ENCODE measurements around the gene FGF21.
A peak's percentile ranks its signal among the peaks of the same experiment; 100 is the strongest.

Gene FGF21

DNA sequence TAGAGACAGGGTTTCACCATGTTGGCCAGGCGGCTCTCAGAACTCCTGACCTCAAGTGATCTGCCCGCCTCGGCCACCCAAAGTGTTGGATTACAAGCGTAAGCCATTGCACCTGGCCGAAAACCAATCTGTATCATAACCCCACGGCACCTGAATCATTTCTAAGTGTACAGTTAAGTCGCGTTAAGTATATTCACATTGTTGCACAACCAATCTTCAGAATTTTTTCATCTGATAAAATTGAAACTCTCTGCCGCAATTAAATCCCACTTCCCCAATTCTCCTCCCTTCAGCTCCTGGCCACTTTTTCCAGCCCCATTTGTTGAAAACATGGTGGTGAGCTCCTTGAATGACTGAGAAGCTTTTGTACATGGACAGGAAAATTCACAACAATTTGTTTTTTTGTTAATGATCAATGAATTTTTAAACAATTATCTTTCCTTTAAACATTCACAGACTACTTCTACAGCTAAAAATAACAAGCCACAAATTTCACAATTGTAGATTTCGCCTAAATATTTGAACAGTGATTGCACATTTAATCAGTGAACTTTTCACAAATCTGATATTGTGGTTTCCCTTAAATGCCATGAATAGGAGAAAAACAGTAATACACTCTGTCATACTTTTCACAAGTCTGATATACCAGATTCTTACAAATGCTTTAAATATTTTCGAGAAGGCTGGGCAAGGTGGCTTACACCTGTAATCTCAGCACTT lies 13.8 kb downstream of the FGF21 start:
- DNase-seq (ENCODE audit: low read depth), result no peak
- no peak overlapping the region for H3K4me3 ChIP-seq (ENCODE audit: low read length)
- TF ChIP-seq, protein P1, sequence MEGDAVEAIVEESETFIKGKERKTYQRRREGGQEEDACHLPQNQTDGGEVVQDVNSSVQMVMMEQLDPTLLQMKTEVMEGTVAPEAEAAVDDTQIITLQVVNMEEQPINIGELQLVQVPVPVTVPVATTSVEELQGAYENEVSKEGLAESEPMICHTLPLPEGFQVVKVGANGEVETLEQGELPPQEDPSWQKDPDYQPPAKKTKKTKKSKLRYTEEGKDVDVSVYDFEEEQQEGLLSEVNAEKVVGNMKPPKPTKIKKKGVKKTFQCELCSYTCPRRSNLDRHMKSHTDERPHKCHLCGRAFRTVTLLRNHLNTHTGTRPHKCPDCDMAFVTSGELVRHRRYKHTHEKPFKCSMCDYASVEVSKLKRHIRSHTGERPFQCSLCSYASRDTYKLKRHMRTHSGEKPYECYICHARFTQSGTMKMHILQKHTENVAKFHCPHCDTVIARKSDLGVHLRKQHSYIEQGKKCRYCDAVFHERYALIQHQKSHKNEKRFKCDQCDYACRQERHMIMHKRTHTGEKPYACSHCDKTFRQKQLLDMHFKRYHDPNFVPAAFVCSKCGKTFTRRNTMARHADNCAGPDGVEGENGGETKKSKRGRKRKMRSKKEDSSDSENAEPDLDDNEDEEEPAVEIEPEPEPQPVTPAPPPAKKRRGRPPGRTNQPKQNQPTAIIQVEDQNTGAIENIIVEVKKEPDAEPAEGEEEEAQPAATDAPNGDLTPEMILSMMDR (IDR thresholded peaks at IDR 0.05; ENCODE audit: insufficient read depth, low read depth, low read length, missing control alignments), result no peak

DNA sequence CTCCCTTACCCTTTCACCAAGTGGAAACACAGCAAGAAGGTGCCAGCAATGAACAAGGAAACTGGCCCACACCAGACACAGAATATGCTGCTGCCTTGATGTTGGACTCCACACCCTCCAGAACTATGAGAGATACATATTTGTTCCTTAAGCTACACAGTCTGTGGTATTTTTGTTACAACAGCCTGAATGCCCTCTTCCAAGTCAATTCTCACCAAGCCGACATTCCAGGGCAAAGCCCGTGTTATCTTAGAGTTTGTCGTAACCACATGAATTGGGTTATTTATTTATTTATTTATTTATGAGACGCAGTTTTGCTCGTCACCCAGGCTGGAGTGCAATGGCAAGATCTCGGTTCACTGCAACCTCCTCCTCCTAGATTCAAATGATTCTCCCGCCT lies 14.9 kb downstream of the FGF21 start:
- TF ChIP-seq, protein P1 (IDR thresholded peaks at IDR 0.05; ENCODE audit: insufficient read depth, low read depth, low read length, missing control alignments), result no peak

DNA sequence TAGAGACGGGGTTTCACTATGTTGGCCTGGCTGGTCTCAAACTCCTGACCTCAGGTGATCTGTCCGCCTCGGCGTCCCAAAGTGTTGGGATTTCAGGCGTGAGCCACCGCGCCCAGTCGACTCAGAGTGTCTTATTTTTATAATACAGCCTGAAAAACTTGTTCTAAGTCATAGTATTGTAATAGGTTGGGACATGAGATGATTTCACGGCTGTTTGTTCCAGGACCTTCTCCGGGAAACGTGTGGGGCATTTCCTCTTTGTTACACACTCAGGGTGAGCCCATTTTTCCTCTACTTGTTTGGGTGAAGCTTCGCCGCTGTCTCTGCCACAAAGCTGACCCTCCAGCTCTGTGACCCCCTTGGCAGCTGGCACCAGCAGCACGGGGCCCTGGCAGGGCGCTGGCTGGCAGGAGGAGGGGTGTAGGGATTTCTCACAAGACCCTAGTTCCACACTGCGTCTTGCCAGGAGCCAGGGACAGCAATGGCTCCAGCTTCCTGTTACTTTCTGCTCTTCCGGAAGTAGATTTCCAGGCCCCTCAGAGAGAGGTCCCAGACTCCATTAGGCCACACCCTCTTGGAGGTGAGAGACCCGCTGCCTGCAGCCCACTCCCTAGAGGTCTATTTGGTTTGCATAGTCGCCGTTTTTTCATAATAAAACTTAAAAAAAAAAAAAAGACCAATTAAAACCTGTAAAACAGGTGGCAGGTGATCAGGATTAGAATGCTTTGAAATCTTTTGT lies 15.6 kb downstream of the FGF21 start:
- TF ChIP-seq, protein P1 (IDR thresholded peaks at IDR 0.05; ENCODE audit: insufficient read depth, low read depth, low read length, missing control alignments), result no peak
- H3K4me3 ChIP-seq (ENCODE audit: low read length), result no peak overlapping the region
- DNase-seq (ENCODE audit: low read depth), result peak; percentile 82

More for the DNA sequence above, 14.9 kb downstream of the FGF21 start:
- H3K4me3 ChIP-seq (ENCODE audit: low read length), result no peak overlapping the region
- DNase-seq (ENCODE audit: low read depth), result peak; percentile 73

DNA sequence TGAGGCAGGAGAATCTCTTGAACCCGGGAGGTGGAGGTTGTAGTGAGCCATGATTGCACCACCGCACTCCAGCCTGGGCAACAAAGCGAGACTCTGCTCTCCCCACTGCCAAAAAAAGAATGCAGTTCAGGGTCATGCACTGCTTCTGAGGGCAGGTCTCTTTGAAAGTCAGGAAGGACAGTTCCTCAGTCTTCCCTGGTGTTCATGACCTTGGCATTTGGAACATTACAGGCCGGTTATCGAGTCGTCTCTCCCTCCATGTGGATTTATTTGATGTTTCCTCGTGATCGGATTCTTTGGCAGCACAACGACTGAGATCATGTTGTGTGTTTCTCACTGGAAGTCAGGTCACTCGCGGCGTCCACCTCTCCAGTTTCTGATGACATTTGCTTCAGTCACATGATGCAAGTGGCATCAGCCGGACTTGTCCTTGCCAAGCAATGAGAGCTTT lies 17.2 kb downstream of the FGF21 start:
- H3K4me3 ChIP-seq (ENCODE audit: low read length), result no peak overlapping the region
- DNase-seq (ENCODE audit: low read depth), result no peak
- TF ChIP-seq, protein P1 (IDR thresholded peaks at IDR 0.05; ENCODE audit: insufficient read depth, low read depth, low read length, missing control alignments), result no peak

DNA sequence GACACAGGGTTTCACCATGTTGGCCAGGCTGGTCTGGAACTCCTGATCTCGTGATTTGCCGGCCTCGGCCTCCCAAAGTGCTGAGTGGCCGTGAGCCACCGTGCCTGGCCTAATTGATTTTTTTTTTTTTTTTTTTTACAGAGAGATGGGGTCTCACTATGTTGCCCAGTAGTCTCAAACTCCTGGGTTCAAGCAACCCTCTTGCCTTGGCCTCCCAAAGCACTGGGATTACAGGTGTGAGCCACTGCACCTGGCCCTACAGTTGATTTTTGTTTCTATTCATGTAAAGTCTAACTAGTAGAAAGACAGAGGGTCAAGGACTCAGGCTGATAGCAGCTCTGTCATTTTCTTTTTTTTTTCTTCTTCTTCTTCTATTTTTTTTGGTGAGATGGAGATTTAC lies 21.8 kb downstream of the FGF21 start:
- no peak for DNase-seq (ENCODE audit: low read depth)
- TF ChIP-seq, protein P1 (IDR thresholded peaks at IDR 0.05; ENCODE audit: insufficient read depth, low read depth, low read length, missing control alignments), result no peak
- no peak overlapping the region for H3K4me3 ChIP-seq (ENCODE audit: low read length)

DNA sequence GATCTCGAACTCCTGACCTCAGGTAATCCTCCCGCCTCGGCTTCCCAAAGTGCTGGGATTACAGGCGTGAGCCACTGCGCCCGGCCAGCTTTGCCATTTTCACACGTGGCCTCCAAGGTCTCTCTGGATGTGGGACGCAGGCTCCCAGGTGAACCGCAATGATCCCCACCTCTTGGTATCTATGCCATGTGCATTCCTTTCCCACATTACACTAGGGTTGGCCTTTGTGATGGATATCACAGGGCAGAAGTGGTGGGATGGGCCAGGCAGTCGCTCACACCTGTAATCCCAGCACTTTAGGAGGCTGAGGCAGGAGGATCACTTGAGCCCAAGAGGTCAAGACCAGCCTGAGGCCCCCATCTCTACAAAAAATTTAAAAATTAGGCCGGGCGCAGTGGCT lies 22.4 kb downstream of the FGF21 start:
- no peak for DNase-seq (ENCODE audit: low read depth)
- TF ChIP-seq, protein P1 (IDR thresholded peaks at IDR 0.05; ENCODE audit: insufficient read depth, low read depth, low read length, missing control alignments), result no peak
- no peak overlapping the region for H3K4me3 ChIP-seq (ENCODE audit: low read length)

Data from epithelial cell of esophagus (primary cell).